ENCODE measurements around the gene TMTC2.

Gene TMTC2

DNA sequence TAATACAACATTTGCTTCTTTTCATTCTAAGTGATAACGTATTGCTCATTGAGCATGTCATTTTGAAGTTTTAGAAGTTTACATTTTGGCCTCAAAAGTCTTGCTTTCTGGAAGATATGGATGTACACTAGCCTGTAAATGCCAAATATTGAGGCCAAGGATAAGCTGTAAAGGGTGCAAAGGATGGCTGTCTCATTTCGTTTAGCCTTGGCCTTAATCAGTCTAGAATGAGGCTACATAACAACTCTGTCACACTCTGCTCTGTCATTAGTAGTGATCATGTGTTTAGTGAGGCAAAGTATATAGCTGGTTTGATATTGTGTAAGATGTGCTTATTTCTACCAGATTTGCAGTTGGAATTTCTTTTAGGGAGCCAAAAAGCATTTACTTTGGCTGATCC, 344.5 kb downstream of the TMTC2 start:
- DNase-seq = no peak

DNA sequence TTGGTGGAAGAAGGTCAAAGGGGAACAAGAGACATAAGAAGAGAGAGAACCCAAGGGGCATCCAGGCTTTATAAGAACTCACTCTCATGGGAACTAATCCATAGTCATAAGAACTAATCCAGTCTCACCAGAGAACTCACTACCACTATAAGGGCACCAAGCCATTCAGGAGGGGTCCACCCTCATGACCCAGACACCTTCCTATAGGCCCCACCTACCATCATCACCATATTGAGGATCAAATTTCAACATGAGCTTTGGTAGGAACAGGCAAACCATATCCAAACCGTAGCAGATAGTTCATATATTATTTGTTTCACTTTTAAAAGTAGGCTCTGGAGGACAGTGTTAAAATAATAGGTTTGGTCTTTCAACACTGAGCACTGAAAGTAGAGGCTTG, 350.1 kb downstream of the TMTC2 start:
- no peak for DNase-seq

DNA sequence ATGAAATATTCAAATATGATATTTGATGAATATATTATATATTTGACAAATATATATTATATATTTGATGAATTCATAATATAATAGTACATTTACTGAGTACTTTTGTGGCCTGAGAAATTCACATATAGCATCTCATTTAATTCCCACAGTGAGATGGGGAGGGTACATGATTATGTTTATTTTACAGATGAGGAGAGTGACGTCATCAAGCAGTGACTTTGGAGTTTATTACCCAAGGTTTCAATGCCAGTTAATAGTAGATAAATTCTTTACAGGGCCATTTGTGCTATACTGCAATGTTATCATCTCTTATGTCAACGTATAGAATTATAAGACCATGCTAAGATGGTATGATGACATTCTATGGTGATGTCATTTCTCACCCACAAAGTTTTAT, 352.7 kb downstream of the TMTC2 start:
- DNase-seq = no peak

DNA sequence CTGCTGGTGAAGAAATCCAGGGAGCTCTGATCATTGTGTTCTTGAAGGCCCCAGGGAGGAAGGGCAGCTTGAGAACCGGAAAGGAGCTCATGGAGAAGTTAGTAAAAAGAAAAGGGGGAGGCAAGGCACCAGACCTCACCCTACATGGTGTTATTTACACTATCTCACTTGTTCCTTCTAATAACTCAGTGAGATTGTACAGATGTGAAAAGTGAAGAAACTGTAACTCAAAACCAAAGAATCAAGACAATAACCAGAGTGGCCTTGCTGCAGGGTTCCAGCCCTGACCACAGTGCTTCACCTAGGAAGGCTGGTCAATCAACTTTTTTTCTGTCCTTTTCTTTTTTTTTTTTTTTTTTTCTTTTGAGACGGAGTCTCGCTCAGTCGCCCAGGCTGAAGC, 353.6 kb downstream of the TMTC2 start:
- DNase-seq = no peak

DNA sequence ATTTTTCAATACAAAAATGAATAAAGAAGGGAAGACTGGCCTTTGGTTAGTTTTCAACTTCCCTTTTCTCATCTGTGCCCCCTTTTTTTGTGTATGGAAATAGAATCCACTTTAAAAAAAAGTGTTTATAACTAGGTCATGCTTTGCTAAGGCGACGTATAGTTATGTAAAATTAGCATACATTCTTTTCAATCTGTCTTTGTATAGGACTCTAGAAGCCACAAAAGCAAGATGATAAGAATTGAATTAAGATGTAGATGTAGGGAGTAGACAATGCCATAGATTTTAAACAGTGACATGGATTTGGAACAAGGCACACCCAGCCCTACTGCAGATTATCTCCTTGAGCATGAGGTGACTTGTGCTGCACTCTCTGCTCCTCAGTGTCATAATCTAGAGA, 354.3 kb downstream of the TMTC2 start:
- no peak for DNase-seq

DNA sequence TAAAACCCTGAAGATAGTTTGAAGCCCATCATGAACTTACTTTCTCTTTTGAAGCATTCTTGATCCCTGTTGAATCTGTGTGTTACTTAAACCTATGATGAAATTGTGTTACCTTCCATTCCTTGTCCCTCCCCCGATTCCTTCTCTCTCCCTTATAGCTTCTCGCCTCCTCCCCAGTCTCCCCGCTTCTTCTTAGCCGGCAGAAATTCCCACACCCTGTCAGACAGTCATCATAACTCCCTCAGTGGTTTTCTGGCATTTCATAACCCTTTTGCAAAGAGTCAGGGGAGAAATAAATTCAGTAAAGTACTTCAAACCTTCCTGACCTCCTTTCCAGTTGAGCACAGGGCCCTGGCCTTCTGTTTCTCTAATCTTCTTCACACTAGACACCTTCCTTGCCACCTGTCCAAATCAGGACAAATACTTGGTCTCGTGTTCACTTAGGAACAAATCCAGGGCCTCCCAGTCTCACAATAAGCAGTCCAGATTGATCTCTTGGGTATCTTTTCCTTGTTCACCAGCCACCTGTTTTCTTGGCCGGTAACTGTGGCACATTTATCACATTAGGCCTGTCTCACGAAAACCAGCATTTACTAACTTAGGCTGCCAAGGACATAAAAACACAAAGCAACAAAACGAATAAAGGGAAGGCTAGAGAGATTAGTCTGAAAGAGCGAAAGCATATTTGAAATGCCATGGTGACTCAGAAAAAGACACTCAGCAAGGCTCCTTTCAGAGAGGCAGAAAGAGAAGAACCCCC, 355.9 kb downstream of the TMTC2 start:
- DNase-seq = no peak

DNA sequence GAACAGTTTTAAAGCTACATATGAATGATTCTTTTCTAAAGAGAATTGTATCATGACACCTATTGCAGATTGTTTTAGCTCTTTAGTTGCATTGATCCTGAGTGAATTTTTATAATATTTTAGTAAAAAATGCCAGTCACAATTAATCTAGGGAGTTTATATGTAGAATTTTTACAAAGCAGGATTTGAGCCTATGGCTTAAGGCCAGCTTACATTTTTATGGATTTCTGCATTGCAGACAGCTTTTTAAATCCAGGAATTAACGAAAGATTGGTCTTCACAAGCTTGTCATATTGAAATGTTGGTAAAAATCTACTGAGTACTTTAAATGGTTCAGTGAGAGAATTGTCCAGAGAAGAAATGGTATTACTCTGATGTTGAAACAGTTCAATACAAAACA, 358.0 kb downstream of the TMTC2 start:
- no peak for DNase-seq

DNA sequence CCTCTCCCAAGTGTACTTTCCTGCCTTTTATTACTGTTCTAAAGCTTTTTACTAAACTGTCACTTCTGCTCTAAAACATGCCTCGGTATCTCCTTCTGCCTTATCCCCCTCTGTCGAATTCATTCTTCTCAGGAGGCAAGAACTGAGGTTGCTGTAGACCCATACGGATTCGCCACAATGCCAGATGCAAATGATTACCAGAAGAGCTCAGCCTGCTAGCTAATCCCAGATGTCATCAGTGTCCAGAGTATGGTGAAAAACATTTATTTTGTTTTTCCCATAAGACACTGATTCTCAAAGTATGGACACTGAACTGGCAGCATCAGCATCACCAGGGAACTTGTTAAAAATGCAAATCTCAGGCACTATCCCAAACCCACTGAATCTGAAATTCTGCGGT, 359.3 kb downstream of the TMTC2 start:
- DNase-seq = no peak

DNA sequence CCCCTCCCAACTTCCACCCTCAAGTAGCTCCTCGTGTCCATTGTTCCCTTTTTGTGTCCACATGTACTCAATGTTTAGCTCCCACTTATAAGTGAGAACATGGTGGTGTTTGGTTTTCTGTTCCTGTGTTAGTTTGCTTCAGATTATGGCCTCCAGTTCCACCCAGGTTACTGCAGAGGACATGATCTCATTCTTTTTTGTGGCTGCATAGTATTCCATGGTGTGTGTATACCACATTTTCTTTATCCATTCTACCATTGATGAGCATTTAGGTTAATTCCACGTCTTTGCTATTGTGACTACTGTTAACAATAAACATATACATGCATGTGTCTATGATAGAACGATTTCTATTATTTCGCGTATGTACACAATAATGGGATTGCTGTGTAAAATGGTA, 362.6 kb downstream of the TMTC2 start:
- DNase-seq = no peak

DNA sequence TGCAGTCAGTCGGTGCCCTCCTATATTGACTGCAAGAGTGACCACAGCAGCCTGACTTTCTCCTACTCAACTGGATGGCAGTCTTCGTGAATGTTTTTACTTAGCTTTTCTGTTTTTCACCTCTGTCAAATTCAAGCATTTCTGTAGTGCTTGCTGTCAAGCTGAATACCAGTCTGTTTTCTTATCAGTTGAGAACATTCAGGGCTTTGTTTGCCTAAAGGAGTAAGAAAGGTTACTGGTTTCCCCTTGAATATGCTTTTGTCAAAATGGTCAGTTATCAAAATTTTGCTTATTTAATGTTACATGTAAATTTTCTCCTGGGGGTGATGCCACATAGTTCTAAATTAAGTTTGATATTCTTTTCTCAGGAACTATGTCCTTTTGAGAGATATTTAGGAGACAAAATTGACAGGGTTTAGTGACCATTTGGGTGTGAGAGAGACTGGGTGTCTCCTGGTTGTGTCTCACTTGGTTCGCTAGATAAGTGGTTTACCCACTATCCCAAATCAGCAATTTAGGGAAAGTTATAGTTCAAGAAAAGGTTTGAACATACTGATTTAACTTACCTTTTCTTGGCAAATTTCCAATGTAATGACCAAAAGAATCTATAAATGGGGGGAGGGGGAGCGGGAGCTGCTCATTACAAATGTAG, 366.3 kb downstream of the TMTC2 start:
- no peak for DNase-seq

DNA sequence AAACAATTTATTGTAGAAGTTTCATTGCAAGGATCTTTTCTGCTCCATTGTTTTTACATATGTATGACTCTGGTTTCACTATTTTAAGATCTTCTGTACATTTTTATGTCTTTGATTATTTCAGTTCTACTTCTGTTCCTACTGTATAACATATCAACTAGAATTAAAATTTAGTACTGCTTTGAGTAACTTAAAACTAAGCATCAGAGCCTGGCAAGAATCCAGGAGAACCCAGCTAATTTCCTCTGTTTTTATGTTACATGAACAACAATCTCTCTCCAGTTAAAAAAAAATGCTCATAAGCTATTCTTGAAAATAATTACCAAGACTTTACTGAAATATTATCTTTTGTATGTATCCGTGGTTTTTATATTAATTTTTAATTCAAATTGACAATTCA, 370.7 kb downstream of the TMTC2 start:
- DNase-seq = no peak

DNA sequence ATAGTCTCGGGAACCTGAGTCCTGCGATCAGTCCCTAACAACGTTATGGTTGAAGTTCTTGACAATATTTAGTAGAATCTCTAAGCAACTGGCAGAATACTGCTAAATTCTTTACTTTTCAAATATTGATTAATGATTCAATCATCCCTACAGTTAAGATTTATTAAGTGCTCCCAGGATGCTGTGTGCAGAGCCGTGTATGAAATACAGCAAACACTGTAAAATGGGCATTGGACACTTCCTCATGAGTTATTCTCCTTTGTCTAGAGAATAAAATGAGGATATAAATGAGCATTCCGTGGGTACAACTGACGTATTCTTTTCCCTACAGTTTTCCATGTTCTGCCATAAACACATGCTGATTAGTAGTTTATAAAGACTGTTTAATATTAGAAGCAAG, 372.4 kb downstream of the TMTC2 start:
- no peak for DNase-seq

DNA sequence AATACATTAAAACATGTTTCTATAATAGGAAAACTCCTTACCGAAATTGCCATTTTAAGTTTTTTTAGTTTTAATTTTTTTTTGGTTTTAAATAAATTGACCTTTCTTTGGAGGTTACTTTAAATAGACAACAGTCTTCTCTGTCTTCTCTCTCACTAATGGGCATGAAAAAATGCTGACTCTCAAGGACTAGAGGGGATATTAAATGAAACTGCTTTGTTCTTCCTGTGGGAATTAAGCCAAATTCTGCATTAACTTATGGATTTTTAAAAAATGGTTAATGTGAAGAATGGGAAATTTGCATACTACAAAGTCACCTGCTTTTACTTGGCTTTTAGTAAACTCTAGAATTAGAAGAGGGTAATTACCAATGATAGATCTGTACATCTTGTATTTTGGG, 378.9 kb downstream of the TMTC2 start:
- no peak for DNase-seq

DNA sequence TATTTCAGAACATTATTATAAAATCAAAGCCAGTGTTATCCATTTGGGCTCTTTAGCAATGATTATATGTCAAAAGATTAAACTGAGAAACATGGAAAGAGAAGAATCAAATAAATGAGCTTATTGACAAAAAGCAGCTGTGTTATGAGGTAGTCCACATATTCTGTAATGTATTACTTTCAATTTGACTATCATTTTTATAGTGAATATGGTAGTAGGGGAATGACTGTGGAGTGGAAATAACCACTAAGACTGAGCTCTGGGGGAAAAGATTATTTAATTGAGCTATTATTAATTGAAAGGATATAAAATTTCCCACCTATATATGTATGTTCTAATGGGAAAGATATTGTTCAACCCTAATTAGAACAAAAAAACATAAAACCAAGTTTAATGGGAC, 381.3 kb downstream of the TMTC2 start:
- DNase-seq = no peak

DNA sequence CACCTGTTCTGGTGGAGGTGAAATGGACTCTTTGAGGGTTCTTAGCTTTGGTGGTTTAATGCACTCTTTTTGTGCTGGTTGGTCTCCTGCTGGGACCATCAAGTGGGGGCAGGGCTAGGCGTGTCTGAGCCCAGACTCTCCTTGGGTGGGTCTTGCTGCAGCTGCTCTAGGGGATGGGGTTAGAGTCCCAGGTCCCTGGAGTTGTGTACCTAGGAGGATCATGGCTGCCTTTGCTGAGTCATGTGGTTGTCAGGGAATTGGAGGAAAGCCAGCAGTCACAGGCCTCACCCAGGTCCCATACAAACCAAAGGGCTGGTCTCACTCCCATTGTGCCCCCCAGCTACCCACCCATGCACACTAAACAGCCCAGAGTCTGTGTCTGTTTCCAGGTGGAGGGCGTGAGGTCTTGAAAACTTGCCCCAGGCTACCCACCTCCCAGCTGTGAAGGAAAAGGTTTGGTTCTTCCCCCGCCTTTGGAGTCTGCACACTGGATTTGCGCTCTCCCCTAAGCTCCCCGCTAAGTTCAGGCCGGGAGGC, 387.7 kb downstream of the TMTC2 start:
- DNase-seq = no peak

DNA sequence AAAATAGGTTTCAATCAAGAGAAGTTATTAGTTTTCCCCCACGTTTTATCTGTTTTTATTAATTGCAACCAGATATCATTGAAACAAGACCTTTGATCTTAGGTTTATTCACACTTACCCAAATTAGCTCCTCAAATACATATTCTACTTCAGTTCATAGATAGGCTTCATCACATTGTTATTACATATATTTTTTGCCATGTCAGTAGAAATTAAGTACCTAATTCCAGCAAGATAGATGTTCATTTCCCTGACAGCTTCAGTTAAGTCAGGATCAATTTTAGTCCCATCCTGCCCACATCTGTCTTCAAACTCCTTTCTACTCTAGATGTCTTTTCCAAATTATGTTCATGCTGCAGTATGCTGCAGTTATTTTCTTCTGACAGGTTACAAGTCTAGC, 388.8 kb downstream of the TMTC2 start:
- DNase-seq = no peak

DNA sequence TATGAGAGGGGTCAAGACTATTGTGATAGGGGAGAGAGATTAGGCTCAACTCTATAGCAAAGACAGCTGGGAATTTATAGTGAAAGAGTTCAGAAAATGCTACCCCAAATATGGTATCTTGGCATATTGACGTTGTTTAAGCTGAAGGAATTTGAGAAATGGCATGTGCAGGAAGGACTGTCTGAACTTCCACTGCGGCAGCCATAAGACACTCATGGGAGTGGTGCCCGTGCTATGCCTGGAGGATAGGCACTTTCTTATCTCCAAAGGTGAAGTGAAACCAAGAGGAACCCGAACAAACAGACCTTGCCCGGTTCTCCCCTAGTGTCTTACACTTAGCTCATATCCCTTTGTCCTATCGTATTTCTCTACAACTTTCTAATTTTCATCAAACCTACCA, 390.3 kb downstream of the TMTC2 start:
- DNase-seq = no peak

DNA sequence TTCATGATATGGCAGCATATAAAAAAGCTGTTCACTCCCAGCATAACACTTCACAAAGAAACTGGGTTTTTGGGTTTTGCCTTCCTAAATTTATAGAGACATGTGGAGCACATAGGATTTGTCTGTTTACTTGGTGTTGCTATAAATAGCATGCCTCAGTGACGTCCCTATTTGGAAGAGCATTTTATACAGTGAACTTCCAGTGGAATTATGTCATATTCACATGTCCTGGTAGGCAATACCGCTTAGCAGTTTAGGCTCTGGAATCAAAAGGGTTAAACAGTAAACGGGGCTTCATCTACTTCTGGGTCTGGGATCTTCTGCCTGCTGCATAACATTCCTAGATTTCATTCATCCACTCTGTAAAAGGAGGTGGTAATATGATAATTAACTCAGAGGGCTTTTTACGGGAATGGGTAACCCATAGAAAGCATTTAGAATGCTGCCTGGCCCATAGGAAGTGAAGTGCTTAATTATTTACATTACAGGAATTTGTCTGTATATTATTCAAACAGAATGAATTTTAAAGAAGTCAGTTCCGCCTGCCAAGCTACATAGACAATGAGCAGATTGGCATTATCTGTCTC, 396.1 kb downstream of the TMTC2 start:
- DNase-seq = no peak

DNA sequence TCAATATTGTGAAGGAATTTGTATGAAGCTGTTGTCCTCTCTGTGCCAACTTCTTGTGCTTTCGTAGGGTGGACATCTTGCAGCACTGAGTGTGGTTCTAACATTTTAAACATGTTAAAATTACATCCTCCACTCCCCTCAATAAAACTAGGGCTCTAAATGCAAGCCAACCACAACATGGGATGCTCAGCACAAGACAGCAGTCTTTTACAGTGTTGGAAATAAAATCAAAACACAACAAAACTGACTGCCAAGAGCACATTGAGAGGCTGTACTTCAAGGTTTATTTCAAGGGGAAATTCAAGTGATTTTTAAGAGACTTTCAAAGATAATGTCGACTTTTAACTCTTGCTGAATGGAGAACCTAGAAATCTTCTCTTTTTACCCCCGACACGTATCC, 396.9 kb downstream of the TMTC2 start:
- DNase-seq = no peak

DNA sequence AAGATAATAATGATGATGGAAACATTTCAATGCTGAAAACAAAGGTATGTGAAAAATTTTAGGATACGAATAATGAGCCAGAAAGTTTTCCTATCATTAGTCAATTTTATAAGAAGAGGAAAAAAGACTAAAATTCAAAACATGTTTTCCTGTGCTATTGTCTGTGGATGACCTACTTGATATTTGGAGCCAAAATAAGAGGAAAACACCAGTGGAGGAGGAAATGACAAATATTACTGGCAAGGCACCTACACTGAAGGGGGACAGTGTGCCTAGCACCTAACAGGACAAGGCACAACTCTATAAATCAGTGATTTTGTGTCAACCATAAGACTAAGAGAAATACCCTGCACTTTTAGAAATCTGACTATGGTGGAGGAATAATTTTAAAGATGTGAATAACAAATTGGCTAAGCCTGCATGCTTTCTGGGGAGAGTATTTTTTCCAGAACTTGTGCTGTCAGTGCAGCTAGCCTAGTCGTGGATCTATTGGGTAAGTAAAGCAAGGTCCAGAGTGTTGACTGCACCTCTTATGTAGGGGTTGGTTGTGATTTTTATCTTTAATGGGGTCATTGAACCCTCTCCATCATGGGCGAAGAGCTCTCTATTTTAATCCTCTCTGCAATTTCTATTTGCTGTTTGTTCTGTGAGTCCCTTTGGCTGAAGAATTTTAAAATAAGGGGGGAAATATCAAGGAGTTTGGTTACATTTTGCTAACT, 398.0 kb downstream of the TMTC2 start:
- DNase-seq = no peak

DNA sequence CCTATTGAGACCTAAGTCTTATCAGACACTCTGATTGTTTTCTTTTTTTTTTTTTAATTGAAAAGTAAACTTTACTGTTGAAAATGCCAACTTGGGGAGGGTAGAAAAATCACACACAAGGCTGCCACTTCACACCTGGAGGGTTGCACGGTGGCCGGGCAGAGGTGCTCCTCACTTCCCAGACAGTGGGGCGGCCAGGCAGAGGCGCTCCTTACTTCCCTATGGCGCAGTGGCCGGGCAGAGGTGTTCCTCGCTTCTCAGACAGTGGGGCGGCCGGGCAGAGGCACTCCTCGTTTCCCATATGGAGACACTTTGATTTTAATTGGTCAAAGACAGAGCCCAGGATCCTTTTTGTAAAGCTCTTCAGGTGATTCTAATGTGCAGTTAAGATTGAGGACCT, 399.3 kb downstream of the TMTC2 start:
- DNase-seq = no peak

DNA sequence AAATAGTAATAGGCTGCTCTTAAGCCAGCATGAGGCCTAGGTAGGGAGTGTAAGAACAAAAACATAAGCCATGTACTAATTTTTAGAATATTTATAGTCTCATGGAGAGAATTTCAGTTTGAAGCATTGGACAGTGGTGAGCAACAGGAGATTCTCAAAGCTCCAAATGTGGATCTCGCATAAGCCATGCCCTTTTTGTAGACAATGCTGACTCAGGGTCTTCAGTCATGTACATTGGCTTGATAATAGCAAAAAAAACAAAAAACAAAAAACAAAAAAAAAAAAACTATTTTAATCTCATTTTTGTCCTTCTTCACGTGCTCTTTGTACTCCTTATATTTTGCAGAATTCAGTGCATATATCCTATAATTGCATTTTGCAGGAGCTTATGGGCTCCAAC, 402.9 kb downstream of the TMTC2 start:
- no peak for DNase-seq

DNA sequence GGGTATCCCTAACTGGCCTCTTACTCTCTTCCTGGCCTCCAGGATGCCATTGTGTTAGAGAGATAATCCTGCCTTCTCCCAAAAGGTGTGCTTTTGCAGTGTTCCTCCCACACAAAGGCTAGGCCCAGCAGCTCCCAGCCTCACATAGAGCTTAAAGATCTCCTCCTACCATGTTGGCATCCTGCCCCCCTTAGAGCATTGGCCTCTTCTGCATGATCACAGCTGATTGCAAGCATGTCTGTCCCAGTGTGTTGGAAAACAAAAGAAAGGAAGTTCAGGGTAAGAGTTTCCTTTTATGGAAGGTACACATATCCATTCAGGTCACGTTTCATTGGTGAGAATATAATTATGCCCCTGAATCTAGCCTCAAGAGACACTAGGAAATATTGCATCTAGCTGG, 405.4 kb downstream of the TMTC2 start:
- DNase-seq = no peak

DNA sequence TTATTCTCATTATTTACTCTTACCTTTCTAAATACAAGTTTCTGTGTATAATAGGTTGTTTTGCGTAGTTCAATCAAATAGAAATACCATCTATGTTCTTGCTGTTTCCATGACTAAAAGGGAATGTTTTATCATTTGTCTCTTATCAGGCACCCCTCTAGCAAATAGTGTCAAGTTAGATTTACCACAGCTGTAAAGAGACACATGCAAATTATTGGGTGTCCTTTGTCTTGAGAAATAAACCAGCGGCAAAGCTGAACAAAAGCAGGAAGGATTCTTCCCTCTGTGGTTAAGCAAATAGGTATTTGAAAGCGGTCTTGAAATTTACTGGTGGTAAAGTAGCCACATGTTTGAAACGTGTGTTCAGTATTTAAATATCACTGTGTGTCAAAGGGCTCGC, 405.9 kb downstream of the TMTC2 start:
- DNase-seq = no peak

All from AML-193 (cell line).